Measurements from ENCODE around the gene OPRM1.

Gene OPRM1

DNA sequence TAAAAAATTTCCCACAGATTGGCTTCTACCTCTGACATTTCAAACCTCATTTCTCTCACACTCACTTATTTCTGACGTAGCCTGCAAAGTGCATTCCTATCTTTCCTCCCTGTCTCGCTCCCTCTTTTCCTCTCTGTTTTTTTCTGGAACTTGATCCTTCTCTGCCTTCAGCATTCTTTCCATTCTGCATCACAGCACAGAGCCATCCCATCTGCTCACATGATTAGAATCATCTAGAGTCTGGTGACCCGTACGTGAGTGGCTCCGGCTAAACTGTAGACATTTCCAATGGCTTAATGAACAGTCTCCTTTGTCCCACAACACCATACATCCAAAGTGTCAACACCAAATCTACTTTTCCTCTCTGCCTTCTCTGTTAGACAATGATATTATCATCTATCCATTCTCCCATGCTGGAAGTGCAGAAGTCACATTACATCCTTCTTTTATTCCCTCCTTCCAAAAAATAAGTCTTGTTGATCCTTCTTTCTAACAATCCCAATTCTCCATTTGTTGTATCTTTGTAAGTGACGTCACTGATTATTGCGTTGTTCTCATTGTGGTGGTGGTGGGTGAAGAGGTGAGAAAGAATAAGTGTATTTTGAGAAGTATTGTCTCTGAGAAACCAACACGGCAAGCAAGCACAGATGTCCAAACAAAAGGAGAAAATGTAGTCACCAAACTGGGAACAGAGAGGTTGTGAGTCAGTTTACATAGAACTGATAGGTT is 41.6 kb downstream of the OPRM1 start:
- no peak for DNase-seq (ENCODE audit: low spot score)

DNA sequence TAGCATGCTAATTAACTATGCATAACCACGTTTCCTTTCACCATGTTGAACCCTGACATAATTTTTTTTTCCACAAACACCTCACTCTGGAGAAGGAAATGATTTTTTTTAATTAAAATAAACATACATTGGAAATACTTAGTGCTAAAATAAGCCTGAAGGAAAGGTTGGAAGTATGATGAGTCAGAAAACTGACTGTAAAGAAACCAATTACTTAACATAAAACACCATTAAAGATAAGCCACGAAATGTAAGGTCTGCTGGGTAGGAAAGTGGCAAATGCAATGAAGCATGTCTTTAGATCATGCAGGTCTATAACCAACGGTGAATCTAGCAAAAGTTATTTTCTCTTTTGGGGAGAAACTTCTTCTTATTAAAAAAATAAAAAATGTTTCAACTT is 47.5 kb downstream of the OPRM1 start:
- no peak for DNase-seq (ENCODE audit: low spot score)

DNA sequence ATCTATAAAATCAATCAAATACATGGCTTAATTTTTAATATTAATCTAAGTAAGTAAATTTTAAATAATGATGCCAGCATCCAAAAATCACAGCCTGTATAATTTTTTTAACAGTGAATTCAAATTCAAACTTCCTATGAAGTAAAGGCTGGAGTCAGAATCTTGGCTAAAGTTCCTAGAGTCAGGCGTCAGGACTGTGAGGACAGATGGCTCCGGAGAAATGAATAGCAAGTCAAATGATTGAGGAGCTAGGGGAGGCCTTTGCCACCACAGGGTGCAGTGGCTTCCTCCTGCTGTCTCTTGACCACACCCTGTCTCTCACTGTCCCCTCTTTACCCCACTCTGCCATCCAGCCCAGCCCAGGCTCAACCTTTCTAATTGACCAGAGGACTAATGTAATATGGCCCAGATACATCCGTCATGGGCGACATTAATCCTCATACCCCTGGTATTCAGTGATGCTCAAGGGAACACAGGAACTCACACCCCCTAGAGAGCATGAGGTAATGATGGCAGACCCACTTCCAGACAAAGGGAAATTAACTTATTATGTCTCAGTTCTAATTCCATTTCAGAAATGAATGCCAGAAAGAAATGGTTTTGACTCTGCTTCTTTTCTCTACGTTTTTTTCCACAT is 53.4 kb downstream of the OPRM1 start:
- no peak for DNase-seq (ENCODE audit: low spot score)

DNA sequence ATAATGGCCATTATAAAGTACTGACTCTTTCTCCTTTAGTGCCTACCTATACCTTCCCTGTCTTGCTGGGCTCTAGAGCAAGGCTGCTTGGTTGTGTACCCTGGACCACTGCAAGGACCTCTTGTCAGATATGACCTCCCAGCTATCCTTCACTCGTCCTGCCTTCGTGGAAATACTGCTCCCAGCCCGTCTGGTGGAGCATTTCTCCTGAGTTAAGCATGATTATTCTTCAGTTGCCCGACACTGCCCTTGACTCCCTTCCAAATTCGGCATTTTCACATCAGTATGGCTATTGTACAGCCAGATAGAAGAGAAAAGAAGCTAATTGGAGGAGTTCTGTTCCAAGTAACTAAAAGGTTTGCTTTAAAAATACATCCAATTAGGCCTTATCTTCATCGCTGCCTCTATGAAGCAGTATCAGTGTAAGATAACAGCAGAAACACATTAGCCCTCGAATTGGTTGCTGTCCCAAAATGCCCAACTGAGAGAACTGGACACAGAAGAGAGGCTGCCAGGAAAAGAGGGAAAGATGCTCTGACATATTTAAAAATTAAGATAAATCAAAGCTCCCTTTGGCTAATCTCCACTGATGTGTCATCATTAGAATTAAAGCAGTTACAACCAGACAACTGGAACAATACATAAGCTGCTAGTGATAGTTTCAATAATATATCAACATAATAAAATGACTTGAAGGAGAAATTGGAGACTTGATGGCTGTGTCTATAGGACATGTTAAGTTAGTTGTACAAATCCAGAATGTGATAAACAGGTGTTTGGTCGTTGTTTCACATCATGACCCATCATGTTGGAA is 54.4 kb downstream of the OPRM1 start:
- DNase-seq (ENCODE audit: low spot score) = no peak

DNA sequence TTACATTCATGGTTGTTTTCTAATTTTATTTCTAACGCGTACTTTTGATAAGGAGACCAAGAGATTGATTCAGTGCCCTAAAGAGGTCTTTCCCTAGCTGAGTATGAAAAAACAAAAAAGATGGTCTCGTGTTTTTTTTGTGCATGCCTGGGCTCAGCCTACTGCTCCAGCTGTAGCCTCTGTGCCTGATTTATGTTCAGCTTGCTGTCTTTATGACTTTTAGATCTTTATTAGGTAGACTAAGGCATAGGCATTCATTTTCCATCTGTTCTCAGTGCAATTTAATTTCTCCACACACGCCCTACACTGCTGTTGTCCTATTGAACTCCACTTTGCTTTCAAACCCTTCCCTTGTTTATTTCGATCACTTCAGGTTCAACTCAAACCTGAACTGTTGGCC is 56.5 kb downstream of the OPRM1 start:
- DNase-seq (ENCODE audit: low spot score) = no peak

DNA sequence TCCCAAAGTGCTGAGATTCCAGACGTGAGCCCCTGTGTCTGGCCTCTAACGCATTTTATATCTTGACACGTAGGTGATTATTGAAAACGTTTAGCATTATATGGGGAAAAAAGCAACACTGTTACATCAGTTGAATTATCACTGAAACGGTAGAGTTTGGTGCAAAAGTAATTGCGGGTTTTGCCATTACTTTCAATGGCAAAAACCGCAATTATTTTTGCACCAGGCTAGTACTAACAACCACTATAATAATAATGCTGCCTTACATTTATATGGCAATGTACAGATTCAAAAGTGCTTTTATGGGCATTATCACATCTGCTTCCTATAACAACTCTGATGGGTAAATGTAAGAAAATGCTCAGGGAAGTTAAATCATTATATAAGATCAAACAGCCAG is 57.3 kb downstream of the OPRM1 start:
- no peak for DNase-seq (ENCODE audit: low spot score)

DNA sequence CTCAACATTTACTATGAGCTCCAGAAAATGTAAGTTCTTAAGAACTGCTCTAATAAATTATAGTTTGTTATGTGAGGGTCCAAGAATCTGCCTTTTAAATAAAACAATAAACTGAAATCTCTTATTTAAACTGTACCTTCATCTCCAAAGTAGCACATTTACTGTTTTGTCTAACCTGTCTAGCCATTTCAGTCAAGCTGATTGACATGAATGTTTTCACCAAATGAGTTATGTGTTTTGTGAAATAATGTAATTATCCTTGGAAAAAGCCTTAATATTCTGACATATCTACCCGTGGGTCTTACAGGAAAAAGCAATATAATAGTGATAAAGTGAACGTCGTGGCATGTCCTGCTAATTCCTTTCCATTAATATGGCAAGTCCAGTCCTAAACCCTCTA is 57.8 kb downstream of the OPRM1 start:
- DNase-seq (ENCODE audit: low spot score) = no peak

DNA sequence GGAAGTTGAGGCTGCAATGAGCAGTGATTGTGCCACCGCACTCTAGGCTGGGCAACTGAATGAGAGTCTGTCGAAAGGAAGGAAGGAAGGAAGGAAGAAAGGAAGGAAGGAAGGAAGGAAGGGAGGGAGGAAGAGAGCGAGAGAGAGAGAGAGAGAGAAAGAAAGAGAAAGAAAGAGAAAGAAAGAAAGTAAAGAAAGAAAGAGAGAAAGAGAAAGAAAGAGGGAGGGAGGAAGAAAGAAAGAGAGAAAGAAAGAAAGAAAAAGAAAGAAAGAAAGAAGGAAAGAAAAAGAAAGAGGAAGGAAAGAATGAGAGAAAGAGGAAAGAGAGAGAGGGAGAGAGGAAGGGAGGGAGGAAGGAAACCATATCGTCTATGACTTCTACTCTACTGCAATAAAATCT is 60.2 kb downstream of the OPRM1 start:
- no peak for DNase-seq (ENCODE audit: low spot score)

DNA sequence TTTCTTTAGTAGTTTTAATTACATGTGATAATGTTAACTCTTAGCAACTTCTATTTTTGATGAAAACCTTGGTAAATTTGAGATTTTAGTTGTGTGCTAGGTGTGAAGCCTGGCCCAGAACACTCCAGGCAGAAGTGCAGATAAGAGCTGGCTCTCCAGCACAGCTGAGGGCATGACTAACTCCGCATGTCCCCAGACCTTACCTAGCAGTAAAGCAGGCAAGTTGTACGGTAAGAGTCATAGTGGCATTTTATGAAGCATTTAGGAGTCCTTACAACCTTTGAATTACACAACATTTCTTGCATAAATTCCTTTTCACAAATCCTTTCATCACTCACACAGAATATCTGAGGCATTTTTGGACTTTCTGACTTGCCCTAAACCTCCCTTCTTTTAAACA is 67.2 kb downstream of the OPRM1 start:
- DNase-seq (ENCODE audit: low spot score) = no peak

DNA sequence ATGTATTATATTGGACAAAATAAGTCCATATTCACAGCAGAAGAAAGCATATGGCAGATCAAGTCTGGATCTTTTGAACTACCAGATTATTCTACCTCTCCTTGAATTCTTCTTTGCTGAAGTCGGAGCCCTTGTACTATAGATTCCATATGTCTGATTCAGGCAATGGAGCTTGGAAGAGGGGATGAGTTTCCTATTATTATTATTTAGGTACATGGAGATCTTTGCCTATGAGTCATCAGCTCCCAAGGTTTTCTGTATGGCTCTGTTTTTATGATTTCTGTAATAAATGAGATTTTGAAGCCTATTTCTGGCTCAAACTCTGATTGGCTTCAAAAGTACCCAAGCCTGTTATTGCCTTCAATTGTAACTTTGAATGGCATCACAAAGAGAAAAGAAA is 72.0 kb downstream of the OPRM1 start:
- no peak for DNase-seq (ENCODE audit: low spot score)

DNA sequence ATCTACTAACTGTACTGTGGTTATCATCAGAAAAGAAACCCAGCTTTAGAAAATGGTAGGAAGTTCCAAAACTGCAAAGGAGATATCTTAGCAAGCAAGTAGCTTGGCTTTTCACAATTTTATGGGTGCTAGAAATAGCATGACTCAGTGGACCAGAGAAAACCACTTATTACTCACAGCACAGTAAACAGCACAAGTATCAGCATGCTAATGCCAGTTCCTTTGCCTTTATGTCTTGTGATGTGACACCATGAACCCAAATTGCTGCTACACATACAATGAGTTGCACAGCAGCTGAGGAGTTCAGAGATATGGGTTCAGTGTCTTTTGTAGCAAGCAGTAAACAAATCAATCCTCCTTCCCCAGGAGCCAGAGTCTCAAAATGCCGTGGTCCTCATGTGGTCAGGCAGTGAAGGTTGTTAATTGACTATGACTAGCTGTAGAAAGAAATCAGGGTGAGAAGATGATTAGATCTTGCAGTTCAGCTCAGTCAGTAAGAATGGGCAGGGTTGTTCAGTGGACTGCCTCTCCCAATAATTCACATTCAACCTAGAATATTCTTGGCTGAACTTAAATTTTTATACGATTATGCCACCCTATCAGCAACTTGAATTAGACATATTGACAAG is 73.3 kb downstream of the OPRM1 start:
- DNase-seq (ENCODE audit: low spot score) = no peak

DNA sequence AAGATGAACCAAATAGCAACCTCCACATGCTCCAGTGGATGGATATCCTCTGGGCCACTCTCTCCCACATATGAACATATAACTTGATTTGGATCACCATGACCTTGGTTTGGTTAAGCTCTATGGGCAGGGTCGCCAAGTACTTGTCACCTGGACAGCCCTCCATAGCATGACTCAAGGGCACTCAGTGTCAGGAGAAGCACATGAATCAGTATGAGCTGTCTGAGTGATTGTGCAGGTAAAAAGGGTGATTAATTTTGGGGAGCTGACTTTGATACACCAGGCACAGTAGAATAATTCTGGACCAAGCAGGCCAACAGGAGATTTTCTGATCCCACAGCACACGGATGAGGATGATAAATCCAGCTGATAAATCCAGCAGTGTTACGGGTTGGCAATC is 74.4 kb downstream of the OPRM1 start:
- no peak for DNase-seq (ENCODE audit: low spot score)

DNA sequence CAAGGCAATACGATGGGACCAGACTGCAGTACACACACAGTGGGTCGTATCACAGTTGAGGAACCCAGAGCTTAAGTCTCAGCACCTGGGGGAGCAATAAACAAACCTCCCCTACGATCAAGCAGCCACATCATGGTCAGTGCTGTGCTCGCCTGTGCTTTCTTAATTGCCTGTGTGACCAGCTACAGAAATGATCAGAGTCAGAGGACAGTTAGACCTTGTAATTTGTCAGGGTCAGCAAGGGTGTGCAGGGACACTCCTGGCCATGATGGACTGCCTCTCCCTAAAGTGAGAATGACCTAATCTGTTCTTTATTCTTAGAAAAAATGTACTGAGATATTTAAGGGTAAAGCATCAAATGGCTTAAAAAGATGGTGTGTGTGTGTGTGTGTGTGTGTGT is 78.4 kb downstream of the OPRM1 start:
- no peak for DNase-seq (ENCODE audit: low spot score)

DNA sequence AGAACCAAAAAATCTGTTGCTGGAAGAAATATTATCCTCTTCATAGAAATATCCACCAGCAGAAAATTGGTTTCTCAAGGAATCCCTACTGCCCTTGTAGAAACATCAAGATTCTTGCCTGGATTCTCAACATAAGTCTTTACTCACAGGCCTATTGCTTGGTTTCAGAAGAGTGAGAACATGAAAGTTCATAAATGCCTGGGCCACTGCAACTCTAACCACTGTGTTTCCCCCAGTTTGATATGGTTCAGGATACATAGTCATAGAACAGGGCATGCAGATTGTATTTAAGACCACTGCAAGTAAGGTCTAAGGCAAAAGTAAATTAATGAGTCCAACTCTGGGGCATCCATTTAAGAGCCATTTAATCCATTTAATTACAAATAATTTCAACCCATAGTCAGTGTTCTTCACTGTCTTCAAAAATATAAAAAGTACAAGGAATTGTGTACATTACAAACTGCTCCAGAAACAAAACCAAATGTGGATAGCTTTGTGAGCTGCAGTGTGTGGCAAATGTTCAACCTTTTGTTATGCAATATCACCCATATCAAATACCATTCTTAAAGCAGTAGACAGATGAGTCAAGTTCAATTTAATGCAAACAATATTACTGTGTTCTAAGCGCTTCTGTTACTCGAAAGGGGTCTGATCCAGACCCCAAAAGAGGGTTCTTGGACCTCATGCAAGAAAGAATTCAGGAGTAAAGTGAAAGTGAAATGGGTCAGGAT is 83.3 kb downstream of the OPRM1 start:
- no peak for DNase-seq (ENCODE audit: low spot score)

DNA sequence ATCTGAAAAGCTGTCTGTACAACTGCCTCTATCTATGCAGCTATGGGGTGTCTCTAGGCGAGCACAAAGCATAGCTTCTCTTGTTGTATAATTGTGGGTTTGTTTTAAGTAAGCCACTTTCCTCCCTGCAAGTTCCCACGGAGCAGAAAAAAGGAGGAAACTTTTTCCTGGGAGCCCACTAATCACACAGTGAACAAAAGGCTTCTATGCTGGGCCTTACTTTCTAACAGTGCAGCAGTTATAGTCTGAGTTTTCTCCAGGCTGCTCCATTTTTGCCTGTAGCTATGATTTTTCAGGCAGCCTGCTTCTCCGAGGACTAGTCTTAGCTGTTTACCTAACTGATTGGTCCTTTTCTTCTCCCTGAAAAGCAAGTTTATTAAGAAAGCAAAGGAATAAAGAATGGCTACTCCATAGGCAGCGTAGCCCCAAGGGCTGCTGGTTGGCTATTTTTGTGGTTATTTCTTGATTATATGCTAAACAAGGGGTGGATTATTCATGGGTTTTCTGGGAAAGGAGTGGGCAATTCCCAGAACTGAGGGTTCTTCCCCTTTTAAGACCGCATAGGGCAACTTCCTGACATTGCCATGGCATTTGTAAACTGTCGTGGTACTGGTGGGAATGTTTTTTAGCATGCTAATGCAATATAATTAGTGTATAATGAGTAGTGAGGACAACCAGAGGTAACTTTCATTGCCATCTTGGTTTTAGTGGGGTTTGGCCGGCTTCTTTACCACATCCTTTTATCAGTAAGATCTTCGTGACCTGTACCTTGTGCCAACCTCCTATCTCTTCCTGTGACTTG is 84.3 kb downstream of the OPRM1 start:
- DNase-seq (ENCODE audit: low spot score) = no peak

DNA sequence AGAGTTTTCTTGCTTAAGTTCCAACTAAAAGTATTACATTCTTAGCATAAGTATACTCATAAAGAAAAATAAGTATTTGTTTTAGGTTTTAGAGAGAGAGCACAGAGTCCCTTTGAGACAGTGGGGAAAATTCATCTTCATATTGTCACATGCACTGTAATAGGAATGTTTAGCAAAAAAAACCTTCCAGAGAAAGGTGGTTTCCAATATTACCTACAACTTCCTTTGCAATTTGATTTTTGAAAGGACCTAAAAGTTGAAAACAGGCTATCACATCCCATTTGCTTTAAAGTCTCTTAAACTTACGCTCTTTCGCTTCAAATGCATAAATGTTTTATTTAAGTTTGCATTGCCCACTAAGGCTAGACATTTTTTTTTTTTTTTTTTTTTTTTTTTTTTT is 86.4 kb downstream of the OPRM1 start:
- DNase-seq (ENCODE audit: low spot score) = no peak

DNA sequence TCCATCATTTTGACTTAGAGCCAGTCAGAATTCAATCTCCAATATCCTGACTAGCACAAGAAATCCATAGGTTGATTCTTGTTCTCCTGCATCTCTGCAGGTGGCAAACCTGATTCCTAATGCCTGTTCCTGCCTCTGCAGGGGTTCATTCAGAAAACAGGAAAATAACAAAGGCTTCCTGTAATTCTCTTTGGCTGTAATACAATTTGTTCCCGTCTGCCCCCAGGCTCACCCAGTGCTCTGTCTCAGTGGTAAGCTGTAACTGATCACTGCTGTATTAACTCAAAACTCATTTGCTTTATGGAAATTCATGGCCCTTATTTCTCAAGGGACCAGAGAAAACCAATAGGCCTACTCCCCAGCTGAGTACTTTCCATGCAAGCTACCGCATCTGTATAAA is 88.6 kb downstream of the OPRM1 start:
- DNase-seq (ENCODE audit: low spot score) = no peak

DNA sequence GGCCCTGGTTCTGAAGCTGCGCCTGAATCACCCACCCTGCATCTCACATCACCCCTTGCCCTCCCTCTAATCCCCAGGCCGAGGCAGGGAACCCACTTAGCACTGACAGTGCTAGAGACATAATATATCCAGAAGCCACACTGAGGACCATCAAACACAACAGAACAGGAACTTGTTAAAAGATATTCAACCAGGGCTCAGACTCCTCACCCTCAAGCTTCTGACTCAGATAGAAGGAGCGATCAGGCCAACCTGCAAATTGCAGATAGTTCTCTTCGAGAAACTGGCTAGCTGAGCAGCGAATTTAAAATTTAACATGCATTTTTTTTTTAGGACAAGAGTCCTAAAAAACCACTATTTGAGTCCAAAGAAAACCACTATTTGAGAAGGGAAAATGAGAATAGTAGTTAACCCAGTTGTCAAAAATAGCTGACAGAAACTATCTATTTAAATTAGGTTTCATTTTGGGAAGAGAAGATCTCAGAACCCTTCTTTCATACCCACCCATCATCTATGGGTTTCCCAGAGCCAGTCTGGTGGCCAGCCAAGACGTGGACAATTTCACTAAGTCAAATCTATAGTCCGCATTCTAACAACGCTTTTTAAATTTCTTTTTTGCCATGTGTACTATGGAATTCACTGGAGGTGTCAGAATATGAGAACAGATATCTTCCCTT is 95.6 kb downstream of the OPRM1 start:
- DNase-seq (ENCODE audit: low spot score) = no peak

DNA sequence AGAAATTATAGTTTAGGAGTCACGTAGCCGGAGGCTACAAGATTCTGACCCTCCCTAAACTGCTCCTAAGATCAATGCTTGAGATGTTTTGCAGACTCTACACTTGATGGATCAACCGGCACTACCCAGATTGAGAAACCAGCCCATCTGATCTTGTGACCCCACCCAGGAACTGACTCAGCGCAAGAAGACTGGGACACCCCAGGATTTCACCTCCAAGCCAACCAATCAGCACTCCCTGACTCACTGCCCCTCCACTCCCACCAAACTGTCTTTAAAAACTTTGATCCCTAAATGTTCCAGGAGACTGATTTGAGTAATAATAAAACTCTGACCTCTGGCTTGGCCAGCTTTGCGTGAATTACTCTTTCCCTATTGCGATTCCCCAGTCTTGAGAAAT is 99.8 kb downstream of the OPRM1 start:
- DNase-seq (ENCODE audit: low spot score) = no peak

DNA sequence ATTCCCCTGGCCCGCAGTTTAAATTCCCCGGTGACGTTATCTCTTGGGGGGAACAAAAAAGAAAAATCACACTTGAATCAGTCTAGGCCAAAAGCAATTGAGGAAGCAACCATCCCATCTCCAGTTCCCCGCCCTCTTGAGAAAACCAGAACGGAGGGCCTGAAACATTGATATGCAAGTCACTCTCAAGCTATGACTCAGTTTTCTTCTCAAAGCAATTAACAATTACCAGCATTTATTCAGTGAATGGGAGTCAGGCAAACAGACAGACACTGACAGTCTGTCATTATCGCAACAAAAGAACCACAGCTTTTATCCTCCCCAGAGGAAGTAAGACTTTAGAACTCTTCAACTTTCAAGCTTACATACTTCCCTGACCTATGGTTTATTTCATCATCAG is 100.9 kb downstream of the OPRM1 start:
- DNase-seq (ENCODE audit: low spot score) = no peak

DNA sequence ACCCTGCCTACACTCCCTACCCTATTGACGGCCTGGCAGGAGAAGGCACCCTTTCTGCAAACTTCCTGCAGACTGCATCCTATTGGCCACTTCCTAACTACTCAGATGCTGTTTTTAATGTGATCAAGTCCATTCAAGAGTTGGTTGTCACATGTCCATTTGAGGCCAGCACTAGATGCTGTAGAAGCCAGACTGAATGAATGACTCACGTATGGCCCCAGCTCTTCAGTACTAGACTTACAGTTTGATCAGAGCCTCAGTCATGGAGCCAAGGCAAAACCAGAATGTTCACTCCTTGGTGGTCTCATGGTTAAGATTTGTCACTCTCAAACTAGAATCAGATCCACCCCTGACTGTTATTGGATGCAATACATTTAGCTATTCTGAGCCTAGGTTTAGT is 101.7 kb downstream of the OPRM1 start:
- DNase-seq (ENCODE audit: low spot score) = no peak
